ENCODE results near the gene FOXI1.

FOXI1 gene

DNA sequence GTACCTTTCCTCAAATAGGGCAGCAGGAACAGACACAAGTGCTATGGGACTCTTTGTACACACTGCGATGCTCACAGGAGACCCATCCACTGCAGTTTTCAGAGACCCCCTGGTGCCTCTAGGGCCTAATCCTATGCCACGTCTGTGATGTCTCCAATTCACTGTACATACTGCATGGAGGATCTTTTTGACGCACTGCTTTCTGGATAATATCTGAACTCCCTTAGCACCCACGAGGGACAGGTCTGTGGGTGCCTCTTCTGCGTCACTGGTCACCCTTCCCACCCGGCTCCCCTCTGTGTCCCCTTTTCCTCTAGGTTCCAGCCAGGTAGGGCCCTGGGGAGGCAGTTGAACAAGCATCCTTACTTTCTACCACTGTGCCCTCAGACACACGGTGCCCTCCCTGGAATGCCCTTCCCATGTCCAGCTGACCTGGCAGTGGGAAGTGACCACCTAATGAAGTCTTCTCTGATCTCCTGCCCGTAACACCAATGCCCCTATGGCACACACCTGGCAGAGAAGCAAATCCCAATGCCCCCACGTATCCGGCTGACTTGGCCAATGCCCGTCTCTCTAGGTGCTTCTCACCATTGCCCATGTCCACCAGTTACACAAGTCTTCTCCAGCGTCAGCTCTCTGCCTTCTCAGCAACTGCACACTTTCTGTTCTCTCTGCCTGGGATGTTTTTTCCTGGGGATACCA, 41.5 kb downstream of the FOXI1 start:
- ChIA-PET CTCF (no interaction called here), POLR2A (no interaction called here)
- TF ChIP-seq FOXA1 (IDR thresholded peaks at IDR 0.05): no peak
- no peak for DNase-seq (ENCODE audit: extremely low spot score)

DNA sequence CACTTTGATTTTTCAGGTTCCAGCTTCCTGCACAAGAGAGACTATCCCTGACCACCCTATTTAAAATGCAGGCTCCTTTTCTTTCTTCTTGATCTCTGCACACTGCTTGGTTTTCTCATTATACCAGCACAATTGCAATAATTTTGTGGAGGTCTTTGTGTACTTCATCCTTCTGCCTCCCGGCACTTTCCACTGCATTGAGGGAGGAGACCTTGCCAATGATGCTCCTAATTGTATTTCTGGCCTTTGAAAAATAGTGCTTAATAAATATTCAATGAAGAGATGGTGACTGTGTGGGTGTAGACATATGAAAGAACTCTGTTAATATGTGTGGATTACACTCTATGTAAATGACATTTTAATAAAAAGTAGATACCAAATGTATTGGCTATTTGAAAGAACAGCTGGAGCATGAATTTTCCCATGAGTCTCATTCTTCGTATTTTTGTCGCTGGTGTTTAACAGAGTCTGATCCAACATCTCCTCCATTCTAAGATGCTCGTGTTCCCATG, 42.1 kb downstream of the FOXI1 start:
- no peak for DNase-seq (ENCODE audit: extremely low spot score)
- CTCF ChIA-PET: no interaction called here

GRCh38 chr5:170148430-170149205, 42.9 kb downstream of the FOXI1 start:
- TF ChIP-seq, protein P1, sequence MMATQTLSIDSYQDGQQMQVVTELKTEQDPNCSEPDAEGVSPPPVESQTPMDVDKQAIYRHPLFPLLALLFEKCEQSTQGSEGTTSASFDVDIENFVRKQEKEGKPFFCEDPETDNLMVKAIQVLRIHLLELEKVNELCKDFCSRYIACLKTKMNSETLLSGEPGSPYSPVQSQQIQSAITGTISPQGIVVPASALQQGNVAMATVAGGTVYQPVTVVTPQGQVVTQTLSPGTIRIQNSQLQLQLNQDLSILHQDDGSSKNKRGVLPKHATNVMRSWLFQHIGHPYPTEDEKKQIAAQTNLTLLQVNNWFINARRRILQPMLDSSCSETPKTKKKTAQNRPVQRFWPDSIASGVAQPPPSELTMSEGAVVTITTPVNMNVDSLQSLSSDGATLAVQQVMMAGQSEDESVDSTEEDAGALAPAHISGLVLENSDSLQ (IDR thresholded peaks at IDR 0.05): no peak
- DNase-seq (ENCODE audit: extremely low spot score): no peak
- ChIA-PET CTCF (interaction anchor here (0.8 kb wide), 1 partner anchor 40 kb away, joined by 6 read pairs; no protein-coding TSS in a partner anchor), POLR2A (no interaction called here)

More for the DNA sequence above, 42.1 kb downstream of the FOXI1 start:
- POLR2A ChIA-PET: no interaction called here
- TF ChIP-seq FOXK2 (IDR thresholded peaks at IDR 0.05) (no peak), FOXM1 (IDR thresholded peaks at IDR 0.05; ENCODE audit: borderline replicate concordance) (no peak), ARNT (IDR thresholded peaks at IDR 0.05) (no peak), ZNF384 (IDR thresholded peaks at IDR 0.05) (no peak), HDGF (IDR thresholded peaks at IDR 0.05; ENCODE audit: borderline replicate concordance) (no peak), FOXA1 (IDR thresholded peaks at IDR 0.05) (no peak), SUZ12 (IDR thresholded peaks at IDR 0.05) (no peak), NFRKB (IDR thresholded peaks at IDR 0.05) (no peak), TARDBP (IDR thresholded peaks at IDR 0.05) (no peak), ELF4 (IDR thresholded peaks at IDR 0.05) (no peak)
- TF ChIP-seq, protein P1 (IDR thresholded peaks at IDR 0.05): no peak

GRCh38 chr5:170149206-170149515, 43.5 kb downstream of the FOXI1 start:
- POLR2A ChIA-PET: no interaction called here
- no peak for TF ChIP-seq ZNF384 (IDR thresholded peaks at IDR 0.05)
- TF ChIP-seq FOXK2 (IDR thresholded peaks at IDR 0.05): no peak
- TF ChIP-seq SP1 (IDR thresholded peaks at IDR 0.05): no peak
- no peak for TF ChIP-seq CTBP1 (IDR thresholded peaks at IDR 0.05; ENCODE audit: borderline replicate concordance)
- TF ChIP-seq LEF1 (IDR thresholded peaks at IDR 0.05; ENCODE audit: borderline replicate concordance): no peak
- no peak for TF ChIP-seq ARNT (IDR thresholded peaks at IDR 0.05)
- TF ChIP-seq NFRKB (IDR thresholded peaks at IDR 0.05): no peak
- no peak for TF ChIP-seq SUZ12 (IDR thresholded peaks at IDR 0.05)
- no peak for TF ChIP-seq ELF4 (IDR thresholded peaks at IDR 0.05)
- TF ChIP-seq, protein P1 (IDR thresholded peaks at IDR 0.05): no peak
- TF ChIP-seq FOXA1 (IDR thresholded peaks at IDR 0.05): no peak
- no peak for TF ChIP-seq L3MBTL2 (conservative IDR thresholded peaks at IDR 0.05)
- TF ChIP-seq BHLHE40 (IDR thresholded peaks at IDR 0.05; ENCODE audit: borderline replicate concordance): no peak
- no peak for TF ChIP-seq HDGF (IDR thresholded peaks at IDR 0.05; ENCODE audit: borderline replicate concordance)
- TF ChIP-seq TARDBP (IDR thresholded peaks at IDR 0.05): no peak
- no peak for TF ChIP-seq FOXM1 (IDR thresholded peaks at IDR 0.05; ENCODE audit: borderline replicate concordance)
- CTCF ChIA-PET: no interaction called here

GRCh38 chr5:170150713-170151096, 45.0 kb downstream of the FOXI1 start:
- TF ChIP-seq L3MBTL2 (conservative IDR thresholded peaks at IDR 0.05) (no peak), SUZ12 (IDR thresholded peaks at IDR 0.05) (no peak), FOXK2 (IDR thresholded peaks at IDR 0.05) (no peak), HDGF (IDR thresholded peaks at IDR 0.05; ENCODE audit: borderline replicate concordance) (no peak), BHLHE40 (IDR thresholded peaks at IDR 0.05; ENCODE audit: borderline replicate concordance) (no peak), ELF4 (IDR thresholded peaks at IDR 0.05) (no peak), LEF1 (IDR thresholded peaks at IDR 0.05; ENCODE audit: borderline replicate concordance) (no peak), ZNF384 (IDR thresholded peaks at IDR 0.05) (no peak), CTBP1 (IDR thresholded peaks at IDR 0.05; ENCODE audit: borderline replicate concordance) (no peak), SP1 (IDR thresholded peaks at IDR 0.05) (no peak)
- TF ChIP-seq, protein P1 (IDR thresholded peaks at IDR 0.05): no peak
- POLR2A ChIA-PET: no interaction called here
- CTCF ChIA-PET: no interaction called here
- DNase-seq (ENCODE audit: extremely low spot score): no peak

More at GRCh38 chr5:170149206-170149515, 43.5 kb downstream of the FOXI1 start:
- no peak for DNase-seq (ENCODE audit: extremely low spot score)
